K562 (cell line): Measurements from ENCODE around the gene NENF. TPM values are rescaled to one million over a fixed set of nuclear protein-coding genes. Genes with fewer than 3 reads are reported as not detected.

Source experiments
- ARHGAP35 ChIP-seq: fragments of 450-650 bp; IDR thresholded peaks from 2 replicates; pipeline ENCODE4 v1.6.1; 2018; ENCODE audit not compliant: partially characterized antibody
- ASH1L ChIP-seq: fragments of 450-650 bp; IDR thresholded peaks from 2 replicates; pipeline ENCODE4 v1.6.1; 2018; ENCODE audit warnings: borderline replicate concordance, mild to moderate bottlenecking, low read depth; ENCODE audit not compliant: partially characterized antibody
- CXXC5 ChIP-seq: fragments of 250-450 bp; sonication (Bioruptor Pico); IDR thresholded peaks from 2 replicates; pipeline ENCODE4 v1.8.0; 2022; ENCODE audit warnings: inconsistent platforms, mild to moderate bottlenecking, moderate library complexity
- EGR1 ChIP-seq: fragments of 450-650 bp; conservative IDR thresholded peaks from 2 replicates; pipeline ENCODE4 v1.6.1; 2017; ENCODE audit warnings: mild to moderate bottlenecking
- GTF2A2 ChIP-seq: IDR thresholded peaks from 2 replicates; pipeline ENCODE4 v1.6.1; 2016; ENCODE audit warnings: mild to moderate bottlenecking, missing genetic modification characterization, missing compliant biosample characterization
- HMG20A ChIP-seq: fragments of 450-650 bp; formaldehyde crosslinking; conservative IDR thresholded peaks from 2 replicates; pipeline ENCODE4 v1.4.0; 2020; ENCODE audit warnings: mild to moderate bottlenecking, mixed read lengths
- NCOA1 ChIP-seq: fragments of 450-650 bp; IDR thresholded peaks from 2 replicates; pipeline ENCODE4 v1.6.1; 2016; ENCODE audit warnings: low read depth
- PYGO2 ChIP-seq: fragments of 450-650 bp; IDR thresholded peaks from 2 replicates; pipeline ENCODE4 v1.6.1; 2016; ENCODE audit warnings: mild to moderate bottlenecking, missing genetic modification characterization, moderate library complexity, missing compliant biosample characterization
- RFX1 ChIP-seq: fragments of 450-650 bp; IDR thresholded peaks from 2 replicates; pipeline ENCODE4 v1.6.1; 2016; ENCODE audit warnings: mild to moderate bottlenecking, moderate library complexity
- SMC3 ChIP-seq: conservative IDR thresholded peaks from 2 replicates; pipeline ENCODE4 v1.6.1; 2011; ENCODE audit warnings: low read depth, low read length, improper control_type of control experiment; ENCODE audit not compliant: insufficient read depth
- SRSF3 ChIP-seq: fragments of 200-400 bp; formaldehyde crosslinking; IDR thresholded peaks from 2 replicates; pipeline ENCODE4 v1.6.1; 2016; ENCODE audit warnings: mild to moderate bottlenecking, low read length, moderate library complexity; ENCODE audit not compliant: insufficient read depth
- ZFP1 ChIP-seq: fragments of 450-650 bp; formaldehyde crosslinking; IDR thresholded peaks from 2 replicates; pipeline ENCODE4 v1.4.0; 2020; ENCODE audit warnings: mild to moderate bottlenecking, mixed read lengths
- ZNF77 ChIP-seq: fragments of 250-450 bp; sonication (Bioruptor Pico); IDR thresholded peaks from 2 replicates; pipeline ENCODE4 v1.5.0; 2020
- ZSCAN29 ChIP-seq: fragments of 450-650 bp; IDR thresholded peaks from 2 replicates; pipeline ENCODE4 v1.6.1; 2017
- polyA plus RNA-seq, 8 experiments: library from polyadenylated mRNA; depleted of rRNA in 4 of 8; stranded (reverse) in 5 of 8; unstranded in 3 of 8; fragments of >200 nt; fragmentation: Nextera tagmentation in 2 of 8; fragmentation: Illumina TruSeq in 1 of 8; extraction: Ambion mirVana in 2 of 8; extraction: Trizol in 1 of 8; gene quantifications; 2 replicates each; pipeline versions ENCODE4 v1.2.1 to v1.2.3, GENCODE V29; 2011 to 2014; ENCODE audit warnings: inconsistent platforms in 1 of 8, missing spikeins in 1 of 8
- total RNA-seq, 7 experiments: library from RNA; depleted of rRNA in 6 of 7; stranded (reverse); fragments of >200 nt in 6 of 7; fragmentation: Illumina TruSeq in 2 of 7; extraction: Trizol in 2 of 7; gene quantifications; 2 replicates each; pipeline versions ENCODE4 v1.2.1 to v1.2.3, GENCODE V29; 2011 to 2021; ENCODE audit warnings: low replicate concordance in 1 of 7
- TF ChIP-seq, protein P1 (sequence below): fragments of 250-450 bp; sonication (Bioruptor Pico); IDR thresholded peaks from 2 replicates; pipeline ENCODE4 v1.8.0; 2022; ENCODE audit warnings: inconsistent platforms, mild to moderate bottlenecking, moderate library complexity, borderline replicate concordance
- TF ChIP-seq, protein P2 (sequence below): fragments of 450-650 bp; IDR thresholded peaks from 2 replicates; pipeline ENCODE4 v1.6.1; 2018; ENCODE audit not compliant: partially characterized antibody
- TF ChIP-seq, protein P3 (sequence below): fragments of 450-650 bp; formaldehyde crosslinking; IDR thresholded peaks from 2 replicates; pipeline ENCODE4 v1.4.0; 2022; ENCODE audit warnings: missing genetic modification characterization
- TF ChIP-seq, protein P4 (sequence below): fragments of 250-450 bp; sonication (Bioruptor Pico); IDR thresholded peaks from 2 replicates; pipeline ENCODE4 v1.5.0; 2020; ENCODE audit warnings: mild to moderate bottlenecking
- TF ChIP-seq, protein P5 (sequence below): sonication (generic); formaldehyde crosslinking; IDR thresholded peaks from 2 replicates; pipeline ENCODE4 v1.8.0; 2022; ENCODE audit warnings: mild to moderate bottlenecking, missing genetic modification reagents, borderline replicate concordance

NENF gene
- total and polyA plus RNA-seq, 9 of the 15 experiments (the other 6 are each of a cell fraction or from before 2014, with no cell fraction given): 6.1 to 100 (median 72.8) TPM

DNA sequence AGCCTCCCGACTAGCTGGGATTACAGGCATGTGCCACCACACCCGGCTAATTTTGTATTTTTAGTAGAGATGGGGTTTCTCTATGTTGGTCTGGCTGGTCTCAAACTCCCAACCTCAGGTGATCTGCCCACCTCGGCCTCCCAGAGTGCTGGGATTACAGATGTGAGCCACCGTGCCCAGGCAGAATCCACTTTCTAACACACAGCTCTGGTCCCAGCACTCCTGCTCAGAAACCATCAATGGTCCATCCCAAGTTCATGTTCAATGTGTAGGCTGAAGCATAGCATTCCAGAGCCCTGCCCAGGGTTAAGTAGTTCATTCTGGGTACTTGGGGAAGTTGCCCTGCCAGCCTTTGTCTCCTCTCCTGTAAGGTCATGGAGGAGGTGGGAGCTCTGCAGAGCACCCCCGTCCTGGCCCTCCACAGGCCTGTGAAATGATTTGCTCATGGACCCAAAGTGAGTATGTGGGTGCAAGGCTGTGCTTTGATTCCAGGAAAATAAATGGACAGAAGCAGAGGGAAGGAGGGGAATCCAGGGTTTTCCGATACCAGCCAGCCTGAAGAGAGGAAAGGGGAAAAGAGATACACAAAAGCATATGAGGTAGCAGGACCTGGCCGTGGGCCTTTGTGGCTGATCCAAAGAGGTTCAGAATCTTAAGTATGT lies 55.2 kb downstream of the NENF start (continued):
- TF ChIP-seq, protein P1, sequence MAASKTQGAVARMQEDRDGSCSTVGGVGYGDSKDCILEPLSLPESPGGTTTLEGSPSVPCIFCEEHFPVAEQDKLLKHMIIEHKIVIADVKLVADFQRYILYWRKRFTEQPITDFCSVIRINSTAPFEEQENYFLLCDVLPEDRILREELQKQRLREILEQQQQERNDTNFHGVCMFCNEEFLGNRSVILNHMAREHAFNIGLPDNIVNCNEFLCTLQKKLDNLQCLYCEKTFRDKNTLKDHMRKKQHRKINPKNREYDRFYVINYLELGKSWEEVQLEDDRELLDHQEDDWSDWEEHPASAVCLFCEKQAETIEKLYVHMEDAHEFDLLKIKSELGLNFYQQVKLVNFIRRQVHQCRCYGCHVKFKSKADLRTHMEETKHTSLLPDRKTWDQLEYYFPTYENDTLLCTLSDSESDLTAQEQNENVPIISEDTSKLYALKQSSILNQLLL (CRISPR knock-in tag): no peak
- TF ChIP-seq ZSCAN29 (no peak), PYGO2 (tag) (0 out of 2 replicates have a peak, but pooled peaks have one; percentile 50), RFX1 (no peak), ASH1L (no peak), SMC3 (no peak), ZFP1 (CRISPR knock-in tag) (no peak), ZNF77 (CRISPR knock-in tag) (no peak), HMG20A (no peak), GTF2A2 (tag) (peak; percentile 67; the same call in 1 of the 2 replicates), EGR1 (no peak), NCOA1 (no peak), CXXC5 (0 out of 2 replicates have a peak, but pooled peaks have one; percentile 7), SRSF3 (no peak), ARHGAP35 (no peak)
- TF ChIP-seq, protein P2, sequence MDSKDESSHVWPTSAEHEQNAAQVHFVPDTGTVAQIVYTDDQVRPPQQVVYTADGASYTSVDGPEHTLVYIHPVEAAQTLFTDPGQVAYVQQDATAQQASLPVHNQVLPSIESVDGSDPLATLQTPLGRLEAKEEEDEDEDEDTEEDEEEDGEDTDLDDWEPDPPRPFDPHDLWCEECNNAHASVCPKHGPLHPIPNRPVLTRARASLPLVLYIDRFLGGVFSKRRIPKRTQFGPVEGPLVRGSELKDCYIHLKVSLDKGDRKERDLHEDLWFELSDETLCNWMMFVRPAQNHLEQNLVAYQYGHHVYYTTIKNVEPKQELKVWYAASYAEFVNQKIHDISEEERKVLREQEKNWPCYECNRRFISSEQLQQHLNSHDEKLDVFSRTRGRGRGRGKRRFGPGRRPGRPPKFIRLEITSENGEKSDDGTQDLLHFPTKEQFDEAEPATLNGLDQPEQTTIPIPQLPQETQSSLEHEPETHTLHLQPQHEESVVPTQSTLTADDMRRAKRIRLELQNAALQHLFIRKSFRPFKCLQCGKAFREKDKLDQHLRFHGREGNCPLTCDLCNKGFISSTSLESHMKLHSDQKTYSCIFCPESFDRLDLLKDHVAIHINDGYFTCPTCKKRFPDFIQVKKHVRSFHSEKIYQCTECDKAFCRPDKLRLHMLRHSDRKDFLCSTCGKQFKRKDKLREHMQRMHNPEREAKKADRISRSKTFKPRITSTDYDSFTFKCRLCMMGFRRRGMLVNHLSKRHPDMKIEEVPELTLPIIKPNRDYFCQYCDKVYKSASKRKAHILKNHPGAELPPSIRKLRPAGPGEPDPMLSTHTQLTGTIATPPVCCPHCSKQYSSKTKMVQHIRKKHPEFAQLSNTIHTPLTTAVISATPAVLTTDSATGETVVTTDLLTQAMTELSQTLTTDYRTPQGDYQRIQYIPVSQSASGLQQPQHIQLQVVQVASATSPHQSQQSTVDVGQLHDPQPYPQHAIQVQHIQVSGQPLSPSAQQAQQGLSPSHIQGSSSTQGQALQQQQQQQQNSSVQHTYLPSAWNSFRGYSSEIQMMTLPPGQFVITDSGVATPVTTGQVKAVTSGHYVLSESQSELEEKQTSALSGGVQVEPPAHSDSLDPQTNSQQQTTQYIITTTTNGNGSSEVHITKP: peak; percentile 24
- TF ChIP-seq, protein P3, sequence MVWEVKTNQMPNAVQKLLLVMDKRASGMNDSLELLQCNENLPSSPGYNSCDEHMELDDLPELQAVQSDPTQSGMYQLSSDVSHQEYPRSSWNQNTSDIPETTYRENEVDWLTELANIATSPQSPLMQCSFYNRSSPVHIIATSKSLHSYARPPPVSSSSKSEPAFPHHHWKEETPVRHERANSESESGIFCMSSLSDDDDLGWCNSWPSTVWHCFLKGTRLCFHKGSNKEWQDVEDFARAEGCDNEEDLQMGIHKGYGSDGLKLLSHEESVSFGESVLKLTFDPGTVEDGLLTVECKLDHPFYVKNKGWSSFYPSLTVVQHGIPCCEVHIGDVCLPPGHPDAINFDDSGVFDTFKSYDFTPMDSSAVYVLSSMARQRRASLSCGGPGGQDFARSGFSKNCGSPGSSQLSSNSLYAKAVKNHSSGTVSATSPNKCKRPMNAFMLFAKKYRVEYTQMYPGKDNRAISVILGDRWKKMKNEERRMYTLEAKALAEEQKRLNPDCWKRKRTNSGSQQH (CRISPR knock-in tag): peak; percentile 32; the same call in 1 of the 2 replicates
- TF ChIP-seq, protein P4, sequence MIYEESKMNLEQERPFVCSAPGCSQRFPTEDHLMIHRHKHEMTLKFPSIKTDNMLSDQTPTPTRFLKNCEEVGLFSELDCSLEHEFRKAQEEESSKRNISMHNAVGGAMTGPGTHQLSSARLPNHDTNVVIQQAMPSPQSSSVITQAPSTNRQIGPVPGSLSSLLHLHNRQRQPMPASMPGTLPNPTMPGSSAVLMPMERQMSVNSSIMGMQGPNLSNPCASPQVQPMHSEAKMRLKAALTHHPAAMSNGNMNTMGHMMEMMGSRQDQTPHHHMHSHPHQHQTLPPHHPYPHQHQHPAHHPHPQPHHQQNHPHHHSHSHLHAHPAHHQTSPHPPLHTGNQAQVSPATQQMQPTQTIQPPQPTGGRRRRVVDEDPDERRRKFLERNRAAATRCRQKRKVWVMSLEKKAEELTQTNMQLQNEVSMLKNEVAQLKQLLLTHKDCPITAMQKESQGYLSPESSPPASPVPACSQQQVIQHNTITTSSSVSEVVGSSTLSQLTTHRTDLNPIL: 0 out of 2 replicates have a peak, but pooled peaks have one; percentile 26
- TF ChIP-seq, protein P5, sequence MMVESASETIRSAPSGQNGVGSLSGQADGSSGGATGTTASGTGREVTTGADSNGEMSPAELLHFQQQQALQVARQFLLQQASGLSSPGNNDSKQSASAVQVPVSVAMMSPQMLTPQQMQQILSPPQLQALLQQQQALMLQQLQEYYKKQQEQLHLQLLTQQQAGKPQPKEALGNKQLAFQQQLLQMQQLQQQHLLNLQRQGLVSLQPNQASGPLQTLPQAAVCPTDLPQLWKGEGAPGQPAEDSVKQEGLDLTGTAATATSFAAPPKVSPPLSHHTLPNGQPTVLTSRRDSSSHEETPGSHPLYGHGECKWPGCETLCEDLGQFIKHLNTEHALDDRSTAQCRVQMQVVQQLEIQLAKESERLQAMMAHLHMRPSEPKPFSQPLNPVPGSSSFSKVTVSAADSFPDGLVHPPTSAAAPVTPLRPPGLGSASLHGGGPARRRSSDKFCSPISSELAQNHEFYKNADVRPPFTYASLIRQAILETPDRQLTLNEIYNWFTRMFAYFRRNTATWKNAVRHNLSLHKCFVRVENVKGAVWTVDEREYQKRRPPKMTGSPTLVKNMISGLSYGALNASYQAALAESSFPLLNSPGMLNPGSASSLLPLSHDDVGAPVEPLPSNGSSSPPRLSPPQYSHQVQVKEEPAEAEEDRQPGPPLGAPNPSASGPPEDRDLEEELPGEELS (CRISPR knock-in tag): no peak
